HCT116 (cell line): ENCODE results near the gene GPI. TPM values are rescaled to one million over a fixed set of nuclear protein-coding genes. Genes with fewer than 3 reads are reported as not detected.

Experiments
- ATAC-seq: fragments of 200-7000 bp; cut with Tn5 transposase; 2 replicates; pipeline ENCODE4 v1.9.1; 2020; ENCODE audit warnings: mild to moderate bottlenecking, moderate library complexity
- BruUV-seq: library from RNA; stranded (reverse); fragments of 400-500 nt; replicated peaks from 2 replicates; lab custom pipeline; 2021; lab: Mats Ljungman, UMichigan
- CTCF ChIA-PET: fragments of 300-600 bp; sonication (Branson Sonifier 250); formaldehyde crosslinking; loops from one replicate; lab custom pipeline; 2021; ENCODE audit warnings: antibody characterized with exemption; lab: Charles Lee
- POLR2A ChIA-PET: fragments of 300-600, 350-600 bp; sonication (Branson Sonifier 250); formaldehyde crosslinking; loops from one replicate; lab custom pipeline; 2021; ENCODE audit warnings: antibody characterized with exemption; lab: Charles Lee
- RAD21 ChIA-PET, 2 experiments: fragments of 300-600 bp; sonication (Branson Sonifier 250); formaldehyde crosslinking; loops; one replicate each; lab custom pipeline; 2023; ENCODE audit warnings: low total read pairs in 2 of 2; ENCODE audit not compliant: uncharacterized antibody in 2 of 2, unreplicated experiment in 2 of 2, low non-redundant PET in 1 of 2; lab: Charles Lee
- DNase-seq: peaks from one replicate; pipeline ENCODE4 v3.0.0-alpha.2; 2010; ENCODE audit warnings: low read depth, low spot score
- H2AFZ ChIP-seq: fragments of 200-600 bp; shearing (Covaris generic), sonication (generic); 2 replicates; pipeline ENCODE4 v1.6.1; 2017; ENCODE audit warnings: low read depth, mixed run types, mixed read lengths, antibody characterized with exemption, low read length; ENCODE audit not compliant: poor library complexity, severe bottlenecking
- H3K27ac ChIP-seq: 2 replicates; pipeline ENCODE4 v1.5.1; 2012; ENCODE audit warnings: low read depth, low read length
- H3K27me3 ChIP-seq: fragments of 200-600 bp; sonication (generic); 2 replicates; pipeline ENCODE4 v1.6.1; 2016; ENCODE audit warnings: mixed run types, low read length, mixed read lengths; ENCODE audit not compliant: insufficient read depth
- H3K36me3 ChIP-seq, 2 experiments: fragments of 200-500 bp in 1 of 2; fragments of 200-600 bp in 1 of 2; sonication (Bioruptor generic) in 1 of 2; sonication (generic) in 1 of 2; 2 replicates each; pipeline versions ENCODE4 v1.5.1 to v1.6.1; 2014 to 2016; ENCODE audit warnings: low read length in 2 of 2, inconsistent platforms in 1 of 2, mixed read lengths in 1 of 2, mixed run types in 1 of 2; ENCODE audit not compliant: insufficient read depth in 2 of 2, control insufficient read depth in 1 of 2
- H3K4me1 ChIP-seq, 2 experiments: fragments of 200-600 bp in 1 of 2; sonication (generic) in 1 of 2; 2 replicates each; pipeline versions ENCODE4 v1.5.1 to v1.6.1; 2012 to 2017; ENCODE audit warnings: low read length in 2 of 2, inconsistent platforms in 1 of 2, mild to moderate bottlenecking in 1 of 2, mixed read lengths in 1 of 2, mixed run types in 1 of 2, moderate library complexity in 1 of 2; ENCODE audit not compliant: insufficient read depth in 2 of 2, control insufficient read depth in 1 of 2
- H3K4me2 ChIP-seq: fragments of 200-600 bp; sonication (generic); 2 replicates; pipeline ENCODE4 v1.6.1; 2017; ENCODE audit warnings: mixed run types, low read length, mixed read lengths
- H3K4me3 ChIP-seq, 2 experiments: fragments of 200-600 bp in 1 of 2; sonication (generic) in 1 of 2; replicated peaks in 1 of 2; 2 replicates each; pipeline ENCODE4 v1.5.1; 2011 to 2016; ENCODE audit warnings: low read length in 2 of 2, control low read depth in 1 of 2, low read depth in 1 of 2, mild to moderate bottlenecking in 1 of 2, mixed read lengths in 1 of 2, mixed run types in 1 of 2
- H3K79me2 ChIP-seq: fragments of 200-600 bp; sonication (generic); 2 replicates; pipeline ENCODE4 v1.6.1; 2017; ENCODE audit warnings: mild to moderate bottlenecking, mixed run types, low read length, moderate library complexity, mixed read lengths; ENCODE audit not compliant: insufficient read depth
- H3K9ac ChIP-seq: fragments of 200-600 bp; sonication (generic); 2 replicates; pipeline ENCODE4 v1.6.1; 2016; ENCODE audit warnings: low read length, mixed read lengths
- H3K9me2 ChIP-seq: fragments of 200-600 bp; sonication (generic), shearing (Covaris generic); 2 replicates; pipeline ENCODE4 v1.6.1; 2017; ENCODE audit warnings: mixed run types, mild to moderate bottlenecking, moderate library complexity; ENCODE audit not compliant: insufficient read depth
- H3K9me3 ChIP-seq, 2 experiments: fragments of 200-500 bp in 1 of 2; fragments of 200-600 bp in 1 of 2; sonication (Bioruptor generic) in 1 of 2; sonication (generic) in 1 of 2; 2 replicates each; pipeline ENCODE4 v1.6.1; 2014 to 2017; ENCODE audit warnings: low read length in 2 of 2, mixed read lengths in 2 of 2, inconsistent platforms in 1 of 2, low read depth in 1 of 2, mild to moderate bottlenecking in 1 of 2, mixed run types in 1 of 2, moderate library complexity in 1 of 2; ENCODE audit not compliant: control insufficient read depth in 1 of 2, insufficient read depth in 1 of 2
- H4K20me1 ChIP-seq: fragments of 200-600 bp; sonication (generic), shearing (Covaris generic); 2 replicates; pipeline ENCODE4 v1.6.1; 2017; ENCODE audit warnings: mixed run types, mild to moderate bottlenecking, moderate library complexity; ENCODE audit not compliant: insufficient read depth
- ATF3 ChIP-seq: IDR thresholded peaks from 2 replicates; pipeline ENCODE4 v1.6.1; 2012
- CBX3 ChIP-seq: IDR thresholded peaks from 2 replicates; pipeline ENCODE4 v1.6.1; 2012; ENCODE audit warnings: low read depth
- CEBPB ChIP-seq: IDR thresholded peaks from 2 replicates; pipeline ENCODE4 v1.6.1; 2012; ENCODE audit warnings: low read depth
- CTCF ChIP-seq, 3 experiments: fragments of 200-600 bp in 1 of 3; sonication (generic) in 1 of 3; IDR thresholded peaks in 2 of 3; conservative IDR thresholded peaks in 1 of 3; 2 replicates each; pipeline ENCODE4 v1.5.1; 2012 to 2017; ENCODE audit warnings: low read depth in 2 of 3, low read length in 2 of 3, antibody characterized with exemption in 1 of 3, borderline replicate concordance in 1 of 3, control low read depth in 1 of 3, mild to moderate bottlenecking in 1 of 3, mixed read lengths in 1 of 3, mixed run types in 1 of 3, moderate library complexity in 1 of 3; ENCODE audit not compliant: insufficient read depth in 1 of 3
- EGR1 ChIP-seq: IDR thresholded peaks from 2 replicates; pipeline ENCODE4 v1.6.1; 2012; ENCODE audit warnings: low read depth
- EZH2 ChIP-seq: fragments of 200-600 bp; sonication (generic); IDR thresholded peaks from 2 replicates; pipeline ENCODE4 v1.6.1; 2017; ENCODE audit warnings: antibody characterized with exemption, mixed run types
- EZH2phosphoT487 ChIP-seq: fragments of 200-600 bp; IDR thresholded peaks from 2 replicates; pipeline ENCODE4 v1.6.1; 2018; ENCODE audit warnings: antibody characterized with exemption, borderline replicate concordance
- FOSL1 ChIP-seq: IDR thresholded peaks from 2 replicates; pipeline ENCODE4 v1.6.1; 2012; ENCODE audit warnings: low read depth
- MAX ChIP-seq: IDR thresholded peaks from 2 replicates; pipeline ENCODE4 v1.6.1; 2012
- POLR2A ChIP-seq: IDR thresholded peaks from 2 replicates; pipeline ENCODE4 v1.7.0; 2011; ENCODE audit warnings: borderline replicate concordance; ENCODE audit not compliant: insufficient read depth, insufficient read length; ENCODE audit errors: extremely low read depth
- POLR2AphosphoS5 ChIP-seq: IDR thresholded peaks from 2 replicates; pipeline ENCODE4 v1.6.1; 2011; ENCODE audit warnings: mild to moderate bottlenecking, low read depth, low read length, moderate library complexity
- REST ChIP-seq: IDR thresholded peaks from 2 replicates; pipeline ENCODE4 v1.6.1; 2012; ENCODE audit warnings: low read depth
- SIN3A ChIP-seq: IDR thresholded peaks from 2 replicates; pipeline ENCODE4 v1.6.1; 2012; ENCODE audit warnings: low read depth
- SP1 ChIP-seq: IDR thresholded peaks from 2 replicates; pipeline ENCODE4 v1.6.1; 2012; ENCODE audit warnings: low read depth
- SRF ChIP-seq: IDR thresholded peaks from 2 replicates; pipeline ENCODE4 v1.6.1; 2012; ENCODE audit warnings: low read depth
- TCF7L2 ChIP-seq: IDR thresholded peaks from 2 replicates; pipeline ENCODE4 v1.7.0; 2011; ENCODE audit warnings: borderline replicate concordance, inconsistent platforms; ENCODE audit not compliant: insufficient read depth, insufficient read length; ENCODE audit errors: extremely low read depth
- YY1 ChIP-seq: IDR thresholded peaks from 2 replicates; pipeline ENCODE4 v1.6.1; 2011; ENCODE audit warnings: low read length, low read depth, moderate library complexity, mild to moderate bottlenecking; ENCODE audit not compliant: insufficient replicate concordance; ENCODE audit errors: extremely low read depth
- ZBTB33 ChIP-seq: IDR thresholded peaks from 2 replicates; pipeline ENCODE4 v1.6.1; 2011; ENCODE audit warnings: mild to moderate bottlenecking, low read length, moderate library complexity; ENCODE audit not compliant: insufficient replicate concordance; ENCODE audit errors: extremely low read depth
- ZFX ChIP-seq: fragments of 450-650 bp; IDR thresholded peaks from 2 replicates; pipeline ENCODE4 v1.6.1; 2017
- intact Hi-C: fragments of 100-400 bp; cut with micrococcal nuclease; formaldehyde crosslinking; loops from 2 replicates; pipeline ENCODE4 v1.10.0; 2022
- total RNA-seq: library from RNA; stranded (reverse); gene quantifications from one replicate; pipeline ENCODE4 v1.2.1, GENCODE V29; 2021; ENCODE audit not compliant: unreplicated experiment

GPI gene
- total RNA-seq, 1 experiment from 2014 or later, result 787 TPM

GRCh38 chr19:34403784-34404108 lies 38.8 kb downstream of the GPI start:
- H3K4me1 ChIP-seq, result peaks cover 5 to 14% of the 10 kb centered on the region in 2 experiments; a peak in 3 of 4 replicates
- BruUV-seq, result TSS peak; percentile 54
- H3K36me3 ChIP-seq, result peaks cover 17 to 22% of the 10 kb centered on the region in 2 experiments
- peak overlapping the region; percentile 97 for H3K9ac ChIP-seq
- TF ChIP-seq TCF7L2 (no peak), POLR2A (no peak), CTCF (IDR thresholded peaks at IDR 0.05 in 2 of 3, conservative IDR thresholded peaks at IDR 0.05 in 1 of 3; ENCODE audit: borderline replicate concordance in 1 of 3, insufficient read depth in 1 of 3, low read depth in 2 of 3, low read length in 2 of 3) (no peak), REST (no peak), POLR2AphosphoS5 (no peak), SP1 (no peak), SRF (no peak), EZH2phosphoT487 (no peak), YY1 (no peak), MAX (no peak), ATF3 (no peak), SIN3A (no peak), ZBTB33 (no peak), EGR1 (no peak), FOSL1 (no peak), CEBPB (no peak), EZH2 (no peak), CBX3 (no peak), ZFX (no peak)
- H3K27me3 ChIP-seq, result no peaks in the 10 kb centered on the region
- peak overlapping the region; percentile 83 for H3K27ac ChIP-seq
- intact Hi-C loops, result no loop called here
- RAD21 ChIA-PET, result no interaction called here
- DNase-seq (no peak), ATAC-seq (peak; percentile 57)
- H3K4me3 ChIP-seq, result peak overlapping the region; percentile 96 to 97
- peak overlapping the region; percentile 84 for H3K4me2 ChIP-seq
- no peaks in the 10 kb centered on the region for H3K9me3 ChIP-seq
- no peaks in the 10 kb centered on the region for H4K20me1 ChIP-seq
- peaks cover 44% of the 10 kb centered on the region for H3K79me2 ChIP-seq
- H3K9me2 ChIP-seq, result no peaks in the 10 kb centered on the region
- CTCF ChIA-PET, result no interaction called here
- H2AFZ ChIP-seq, result peak overlapping the region; percentile 30
- POLR2A ChIA-PET, result no interaction called here
